ENCODE results near the gene SLC24A4.

DNA sequence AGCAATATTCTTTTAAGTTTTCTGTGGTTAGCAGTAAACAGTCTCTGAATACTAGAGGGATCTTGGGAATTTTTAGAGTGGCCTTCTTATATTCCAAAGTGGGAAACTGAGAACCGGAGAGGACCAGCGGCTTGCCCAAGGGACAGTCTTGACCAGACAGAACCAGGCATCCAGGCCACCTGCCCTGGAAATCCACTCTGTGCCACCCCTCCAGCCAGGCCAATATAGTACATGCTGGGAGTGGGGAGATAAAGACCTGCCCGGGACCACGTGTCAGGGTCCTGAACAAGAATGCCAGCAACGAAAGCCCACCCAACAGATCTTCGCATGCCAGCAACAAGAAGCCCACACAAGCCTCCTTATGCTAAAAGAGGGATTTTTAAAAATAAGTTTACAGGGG lies 141.2 kb downstream of the SLC24A4 start:
- TF ChIP-seq POLR2A (IDR thresholded peaks at IDR 0.05; ENCODE audit: low read depth, low read length) (no peak), POLR2AphosphoS5 (IDR thresholded peaks at IDR 0.05; ENCODE audit: low read depth, low read length) (no peak), TAF1 (IDR thresholded peaks at IDR 0.05; ENCODE audit: borderline replicate concordance, low read depth, low read length) (no peak)

Data from GM12892 (cell line).